ENCODE measurements around the gene CLCN6.

DNA sequence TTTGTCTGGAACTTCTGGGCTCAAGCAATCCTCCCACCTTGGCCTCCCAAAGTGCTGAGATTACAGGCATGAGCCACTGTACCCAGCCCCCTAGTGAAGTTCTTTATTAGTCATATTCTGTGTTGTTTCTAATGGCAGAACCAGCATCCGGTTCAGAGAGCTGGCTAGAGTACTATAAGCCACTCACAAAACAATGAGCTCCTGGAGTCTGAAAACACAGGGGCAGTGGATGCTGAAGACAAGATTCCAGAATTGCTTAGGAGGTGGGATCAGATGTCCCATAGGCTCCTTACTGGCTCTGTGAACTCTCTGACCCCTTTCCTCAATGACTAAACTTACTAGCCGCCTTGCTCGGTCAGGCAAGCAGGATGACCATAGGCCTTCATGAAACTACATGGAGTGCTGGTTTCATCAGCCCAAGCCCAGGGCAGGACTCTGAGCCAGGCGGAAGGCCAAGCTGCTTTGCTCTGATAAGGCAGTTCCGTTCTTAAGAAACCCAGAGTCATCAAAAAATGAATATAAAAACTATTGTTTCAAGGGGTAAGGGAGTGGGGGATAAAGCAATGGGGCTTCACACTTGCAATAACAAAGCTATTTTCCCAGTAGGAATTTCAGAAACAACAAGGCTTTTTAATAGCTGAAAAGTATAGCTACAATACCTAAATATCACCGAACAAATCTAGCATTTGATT is 8.3 kb upstream of the CLCN6 start:
- TF ChIP-seq EZH2 (IDR thresholded peaks at IDR 0.05; ENCODE audit: low read length) (no peak), CTCF (optimal IDR thresholded peaks at IDR 0.05 in 1 of 3, IDR thresholded peaks at IDR 0.05 in 1 of 3, conservative IDR thresholded peaks at IDR 0.05 in 1 of 3; ENCODE audit: extremely low read depth in 1 of 3, insufficient read depth in 2 of 3, low read length in 3 of 3) (no peak)

Measured in keratinocyte (primary cell).